ENCODE data around the gene KIRREL2. TPM values are rescaled to one million over a fixed set of nuclear protein-coding genes. Genes with fewer than 3 reads are reported as not detected.

Gene KIRREL2
- total RNA-seq, 1 experiment from 2014 or later, result 0.15 TPM

DNA sequence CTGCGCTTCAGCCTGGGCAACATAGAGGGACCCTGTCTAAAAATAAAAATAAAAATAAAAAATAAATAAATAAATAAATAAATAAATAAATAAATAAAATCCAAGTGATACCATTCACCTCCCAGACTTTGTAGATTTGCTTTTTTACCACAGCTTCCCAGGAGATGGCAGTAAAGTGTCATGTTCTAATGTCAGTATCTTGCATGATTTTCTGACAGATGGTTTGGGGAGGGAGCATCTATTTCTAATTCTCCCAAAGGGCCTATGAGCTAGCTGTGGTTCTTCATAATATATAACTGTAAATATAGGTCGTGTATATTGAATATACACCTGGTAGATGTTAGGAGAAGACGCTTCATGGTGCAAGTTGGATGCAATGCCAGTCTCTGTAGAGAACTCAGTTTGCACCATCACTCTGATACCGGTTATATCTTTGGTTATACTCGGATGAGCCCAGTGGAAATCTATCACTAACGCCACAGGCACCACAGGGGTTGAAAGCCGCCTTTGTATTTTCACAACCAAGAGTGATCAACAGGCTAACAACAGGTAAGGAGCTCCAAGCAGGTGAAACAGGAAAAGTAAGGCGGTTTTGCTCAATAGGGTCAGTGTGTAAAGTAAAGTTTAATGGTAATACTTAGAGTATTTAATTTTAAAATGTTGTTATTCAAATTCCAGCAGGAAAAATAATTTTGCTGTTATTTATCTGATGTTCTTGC, 25.6 kb downstream of the KIRREL2 start:
- BruUV-seq (replicated peaks), result no TSS peak
- no peaks in the 10 kb centered on the region for H3K9me3 ChIP-seq (ENCODE audit: low read depth, low read length, poor library complexity, severe bottlenecking)

DNA sequence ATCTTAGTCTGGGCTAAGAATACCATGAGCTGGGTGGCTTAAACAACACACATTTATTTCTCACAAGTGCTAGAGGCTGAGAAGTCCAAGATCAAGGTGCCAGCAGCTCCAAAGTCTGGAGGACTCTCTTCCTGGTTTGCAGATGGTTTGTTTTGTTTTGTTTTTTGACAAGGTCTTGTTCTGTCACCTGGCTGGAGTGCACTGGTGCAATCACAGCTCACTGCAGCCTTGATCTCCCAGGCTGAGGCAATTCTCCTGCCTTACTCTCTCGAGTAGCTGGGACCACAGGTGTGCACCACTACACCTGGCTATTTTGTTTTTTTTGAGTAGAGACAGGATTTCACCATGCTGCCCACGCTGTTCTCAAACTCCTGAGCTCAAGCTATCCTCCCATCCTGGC, 27.2 kb downstream of the KIRREL2 start:
- BruUV-seq (replicated peaks), result no TSS peak
- peaks cover 7% of the 10 kb centered on the region for H3K36me3 ChIP-seq (ENCODE audit: insufficient read depth, low read length, poor library complexity, severe bottlenecking)
- intact Hi-C loops (cut with micrococcal nuclease; ENCODE audit: unreplicated experiment), result no loop called here
- H3K9me3 ChIP-seq (ENCODE audit: low read depth, low read length, poor library complexity, severe bottlenecking), result no peaks in the 10 kb centered on the region
- ChIA-PET POLR2A (ENCODE audit: low non-redundant PET) (no interaction called here), CTCF (no interaction called here)
- no peaks in the 10 kb centered on the region for H3K4me1 ChIP-seq (ENCODE audit: insufficient read depth, low read length, poor library complexity, severe bottlenecking)
- no peaks in the 10 kb centered on the region for H3K27me3 ChIP-seq (replicated peaks; ENCODE audit: insufficient read depth, low read depth, low read length, poor library complexity)
- no peak overlapping the region for H3K4me3 ChIP-seq (ENCODE audit: low read depth, low read length, poor library complexity, severe bottlenecking)
- H3K27ac ChIP-seq (ENCODE audit: low read depth, low read length, poor library complexity, severe bottlenecking), result no peak overlapping the region
- DNase-seq (ENCODE audit: low spot score), result no peak
- TF ChIP-seq, protein P1, sequence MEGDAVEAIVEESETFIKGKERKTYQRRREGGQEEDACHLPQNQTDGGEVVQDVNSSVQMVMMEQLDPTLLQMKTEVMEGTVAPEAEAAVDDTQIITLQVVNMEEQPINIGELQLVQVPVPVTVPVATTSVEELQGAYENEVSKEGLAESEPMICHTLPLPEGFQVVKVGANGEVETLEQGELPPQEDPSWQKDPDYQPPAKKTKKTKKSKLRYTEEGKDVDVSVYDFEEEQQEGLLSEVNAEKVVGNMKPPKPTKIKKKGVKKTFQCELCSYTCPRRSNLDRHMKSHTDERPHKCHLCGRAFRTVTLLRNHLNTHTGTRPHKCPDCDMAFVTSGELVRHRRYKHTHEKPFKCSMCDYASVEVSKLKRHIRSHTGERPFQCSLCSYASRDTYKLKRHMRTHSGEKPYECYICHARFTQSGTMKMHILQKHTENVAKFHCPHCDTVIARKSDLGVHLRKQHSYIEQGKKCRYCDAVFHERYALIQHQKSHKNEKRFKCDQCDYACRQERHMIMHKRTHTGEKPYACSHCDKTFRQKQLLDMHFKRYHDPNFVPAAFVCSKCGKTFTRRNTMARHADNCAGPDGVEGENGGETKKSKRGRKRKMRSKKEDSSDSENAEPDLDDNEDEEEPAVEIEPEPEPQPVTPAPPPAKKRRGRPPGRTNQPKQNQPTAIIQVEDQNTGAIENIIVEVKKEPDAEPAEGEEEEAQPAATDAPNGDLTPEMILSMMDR (conservative IDR thresholded peaks at IDR 0.05; ENCODE audit: low read depth, low read length), result no peak
- no peak for TF ChIP-seq EZH2 (IDR thresholded peaks at IDR 0.05; ENCODE audit: borderline replicate concordance, low read depth, low read length, poor library complexity, severe bottlenecking)

More for the DNA sequence above, 25.6 kb downstream of the KIRREL2 start:
- H3K4me3 ChIP-seq (ENCODE audit: low read depth, low read length, poor library complexity, severe bottlenecking), result no peak overlapping the region
- TF ChIP-seq, protein P1 (conservative IDR thresholded peaks at IDR 0.05; ENCODE audit: low read depth, low read length), result peak; percentile 57
- TF ChIP-seq EZH2 (IDR thresholded peaks at IDR 0.05; ENCODE audit: borderline replicate concordance, low read depth, low read length, poor library complexity, severe bottlenecking), result no peak
- no peaks in the 10 kb centered on the region for H3K27me3 ChIP-seq (replicated peaks; ENCODE audit: insufficient read depth, low read depth, low read length, poor library complexity)
- H3K27ac ChIP-seq (ENCODE audit: low read depth, low read length, poor library complexity, severe bottlenecking), result no peak overlapping the region
- DNase-seq (ENCODE audit: low spot score), result peak; percentile 82
- H3K36me3 ChIP-seq (ENCODE audit: insufficient read depth, low read length, poor library complexity, severe bottlenecking), result no peaks in the 10 kb centered on the region
- ChIA-PET CTCF (interaction anchor here (0.6 to 0.7 kb wide), 2 partner anchors 55 to 287 kb away, joined by 4 read pairs; no protein-coding TSS in a partner anchor), POLR2A (ENCODE audit: low non-redundant PET) (no interaction called here)
- H3K4me1 ChIP-seq (ENCODE audit: insufficient read depth, low read length, poor library complexity, severe bottlenecking), result no peaks in the 10 kb centered on the region
- intact Hi-C loops (cut with micrococcal nuclease; ENCODE audit: unreplicated experiment), result loop anchor here (1.0 kb wide), 1 partner anchor 49 kb away; no protein-coding TSS in a partner anchor

DNA sequence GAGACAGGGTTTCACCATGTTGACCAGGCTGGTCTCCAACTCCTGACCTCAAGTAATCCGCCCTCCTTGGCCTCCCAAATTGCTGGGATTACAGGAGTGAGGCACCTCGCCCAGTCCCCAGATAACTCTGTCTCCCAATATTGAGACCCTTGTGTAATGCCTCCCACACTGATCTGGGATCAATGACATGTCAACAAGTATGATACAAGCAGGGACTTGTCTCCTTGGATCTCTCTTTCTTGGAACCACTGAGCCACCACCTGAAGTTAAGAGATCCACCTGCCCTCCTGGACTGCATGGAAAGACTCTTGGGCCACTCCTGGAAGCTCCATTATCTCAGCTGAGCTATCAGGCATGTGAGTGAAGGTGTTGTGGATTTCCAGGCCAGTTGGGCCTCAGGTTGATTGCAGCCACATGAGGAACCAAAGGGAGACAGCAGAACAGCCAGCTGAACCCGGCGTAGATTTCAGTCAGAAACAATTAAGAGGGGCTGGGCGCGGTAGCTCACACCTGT, 28.6 kb downstream of the KIRREL2 start:
- Histone ChIP-seq H3K36me3 (ENCODE audit: insufficient read depth, low read length, poor library complexity, severe bottlenecking) (peaks cover 19% of the 10 kb centered on the region), H3K27ac (ENCODE audit: low read depth, low read length, poor library complexity, severe bottlenecking) (no peak overlapping the region), H3K4me1 (ENCODE audit: insufficient read depth, low read length, poor library complexity, severe bottlenecking) (no peaks in the 10 kb centered on the region), H3K9me3 (ENCODE audit: low read depth, low read length, poor library complexity, severe bottlenecking) (no peaks in the 10 kb centered on the region), H3K4me3 (ENCODE audit: low read depth, low read length, poor library complexity, severe bottlenecking) (no peak overlapping the region), H3K27me3 (replicated peaks; ENCODE audit: insufficient read depth, low read depth, low read length, poor library complexity) (no peaks in the 10 kb centered on the region)
- DNase-seq (ENCODE audit: low spot score), result no peak
- TF ChIP-seq EZH2 (IDR thresholded peaks at IDR 0.05; ENCODE audit: borderline replicate concordance, low read depth, low read length, poor library complexity, severe bottlenecking), result no peak
- TF ChIP-seq, protein P1 (conservative IDR thresholded peaks at IDR 0.05; ENCODE audit: low read depth, low read length), result no peak
- no TSS peak for BruUV-seq (replicated peaks)
- CTCF ChIA-PET, result no interaction called here
- POLR2A ChIA-PET (ENCODE audit: low non-redundant PET), result no interaction called here
- intact Hi-C loops (cut with micrococcal nuclease; ENCODE audit: unreplicated experiment), result no loop called here
